ENCODE data around the gene PPP4R3C. TPM values are rescaled to one million over a fixed set of nuclear protein-coding genes. Genes with fewer than 3 reads are reported as not detected.
A peak's percentile ranks its signal among the peaks of the same experiment; 100 is the strongest.
"Not testable (repeated sequence)": the region's sequence is repeated elsewhere in the genome, so short reads cannot be mapped to it uniquely, and the experiment has no call there.

The PPP4R3C gene
- total RNA-seq, 1 experiment from 2014 or later: not detected

DNA sequence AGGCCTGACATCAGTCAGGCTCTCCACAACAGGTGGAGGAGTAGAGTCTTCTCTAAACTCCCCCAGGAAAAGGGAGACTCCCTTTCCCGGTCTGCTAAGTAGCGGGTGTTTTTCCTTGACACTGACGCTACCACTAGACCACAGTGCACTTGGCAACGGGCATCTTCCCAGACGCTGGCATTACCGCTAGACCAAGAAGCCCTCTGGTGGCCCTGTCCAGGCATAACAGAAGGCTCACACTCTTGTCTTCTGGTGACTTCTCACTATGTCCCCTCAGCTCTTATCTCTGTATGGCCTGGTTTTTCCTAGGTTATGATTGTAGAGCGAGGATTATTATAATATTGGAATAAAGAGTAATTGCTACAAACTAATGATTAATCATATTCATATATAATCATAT lies 20.7 kb downstream of the PPP4R3C start:
- H4K20me1 ChIP-seq (ENCODE audit: low read length); H3K4me2 ChIP-seq (ENCODE audit: low read length); H3K9me3 ChIP-seq (ENCODE audit: low read length); H3K79me2 ChIP-seq (ENCODE audit: low read length); POLR2A ChIA-PET (ENCODE audit: unreplicated experiment); H3K27ac ChIP-seq (ENCODE audit: low read length); BruUV-seq (replicated peaks); CTCF ChIA-PET; H3K4me3 ChIP-seq (ENCODE audit: low read length); H3K9me2 ChIP-seq (replicated peaks; ENCODE audit: low read length); H3K27me3 ChIP-seq (ENCODE audit: low read length); H3F3A ChIP-seq (ENCODE audit: low read length, unreplicated experiment); H3K9ac ChIP-seq (ENCODE audit: low read length); H3K4me1 ChIP-seq (ENCODE audit: insufficient read depth, low read length); intact Hi-C loops (cut with micrococcal nuclease); ATAC-seq; H2AFZ ChIP-seq (ENCODE audit: low read length); H3K36me3 ChIP-seq (ENCODE audit: low read depth, low read length): not testable (repeated sequence)
- peak; percentile 35 for DNase-seq
- peak; percentile 15; the same call in 1 of the 2 replicates for TF ChIP-seq CTCF (conservative IDR thresholded peaks at IDR 0.05; ENCODE audit: low read depth, low read length)

GRCh38 chrX:27439771-27440170 lies 23.4 kb downstream of the PPP4R3C start:
- H3K9me3 ChIP-seq (ENCODE audit: low read length): no peaks in the 10 kb centered on the region
- H3K4me3 ChIP-seq (ENCODE audit: low read length): no peak overlapping the region
- no peaks in the 10 kb centered on the region for H3K4me1 ChIP-seq (ENCODE audit: insufficient read depth, low read length)
- TF ChIP-seq EZH2 (IDR thresholded peaks at IDR 0.05; ENCODE audit: low read length, unreplicated experiment): no peak
- TF ChIP-seq CTCF (conservative IDR thresholded peaks at IDR 0.05; ENCODE audit: low read depth, low read length): no peak
- no peak for TF ChIP-seq EZH2phosphoT487 (IDR thresholded peaks at IDR 0.05; ENCODE audit: borderline replicate concordance, low read length)
- no TSS peak for BruUV-seq (replicated peaks)
- no peaks in the 10 kb centered on the region for H4K20me1 ChIP-seq (ENCODE audit: low read length)
- no peaks in the 10 kb centered on the region for H3K79me2 ChIP-seq (ENCODE audit: low read length)
- H3K4me2 ChIP-seq (ENCODE audit: low read length): no peak overlapping the region
- no peak overlapping the region for H3K9ac ChIP-seq (ENCODE audit: low read length)
- no peaks in the 10 kb centered on the region for H3F3A ChIP-seq (ENCODE audit: low read length, unreplicated experiment)
- POLR2A ChIA-PET (ENCODE audit: unreplicated experiment): no interaction called here
- H3K27me3 ChIP-seq (ENCODE audit: low read length): no peaks in the 10 kb centered on the region
- intact Hi-C loops (cut with micrococcal nuclease): no loop called here
- ATAC-seq (no peak), DNase-seq (no peak)
- no peak overlapping the region for H2AFZ ChIP-seq (ENCODE audit: low read length)
- no peaks in the 10 kb centered on the region for H3K9me2 ChIP-seq (replicated peaks; ENCODE audit: low read length)
- H3K36me3 ChIP-seq (ENCODE audit: low read depth, low read length): no peaks in the 10 kb centered on the region
- CTCF ChIA-PET: no interaction called here
- H3K27ac ChIP-seq (ENCODE audit: low read length): no peak overlapping the region

DNA sequence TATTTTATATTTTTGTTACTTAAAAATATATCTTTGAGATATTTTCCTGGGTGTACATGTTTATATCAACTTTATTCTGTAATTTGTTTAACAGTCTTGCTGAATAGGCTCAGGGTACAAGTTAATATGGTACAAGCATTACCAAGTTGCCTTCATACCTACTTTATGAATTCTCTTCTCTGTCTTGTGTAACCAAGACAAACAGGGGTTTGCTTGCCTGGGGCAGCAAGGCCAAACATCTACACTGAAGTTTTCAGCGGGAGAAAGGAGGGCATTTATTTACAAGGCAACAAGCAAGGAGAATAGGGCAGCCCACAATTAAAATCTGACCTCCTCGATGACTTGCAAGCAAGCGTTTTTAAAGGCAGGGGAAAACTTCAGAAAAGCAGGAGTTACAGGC lies 24.2 kb downstream of the PPP4R3C start:
- Histone ChIP-seq H3K9ac (ENCODE audit: low read length) (no peak overlapping the region), H3K27me3 (ENCODE audit: low read length) (no peaks in the 10 kb centered on the region), H3K9me2 (replicated peaks; ENCODE audit: low read length) (no peaks in the 10 kb centered on the region), H4K20me1 (ENCODE audit: low read length) (no peaks in the 10 kb centered on the region), H3K36me3 (ENCODE audit: low read depth, low read length) (no peaks in the 10 kb centered on the region), H3K79me2 (ENCODE audit: low read length) (no peaks in the 10 kb centered on the region), H3K4me1 (ENCODE audit: insufficient read depth, low read length) (no peaks in the 10 kb centered on the region), H3K27ac (ENCODE audit: low read length) (no peak overlapping the region), H3K4me3 (ENCODE audit: low read length) (no peak overlapping the region), H3K4me2 (ENCODE audit: low read length) (no peak overlapping the region), H2AFZ (ENCODE audit: low read length) (no peak overlapping the region), H3K9me3 (ENCODE audit: low read length) (no peaks in the 10 kb centered on the region), H3F3A (ENCODE audit: low read length, unreplicated experiment) (no peaks in the 10 kb centered on the region)
- no TSS peak for BruUV-seq (replicated peaks)
- TF ChIP-seq EZH2phosphoT487 (IDR thresholded peaks at IDR 0.05; ENCODE audit: borderline replicate concordance, low read length) (no peak), CTCF (conservative IDR thresholded peaks at IDR 0.05; ENCODE audit: low read depth, low read length) (no peak), EZH2 (IDR thresholded peaks at IDR 0.05; ENCODE audit: low read length, unreplicated experiment) (no peak)
- DNase-seq (no peak), ATAC-seq (no peak)
- ChIA-PET POLR2A (ENCODE audit: unreplicated experiment) (no interaction called here), CTCF (no interaction called here)
- intact Hi-C loops (cut with micrococcal nuclease): no loop called here
